GM12872 (cell line): ENCODE measurements around the gene ZNF467.

Experiments used
- TF ChIP-seq, protein P1 (sequence below): IDR thresholded peaks from 3 replicates; pipeline ENCODE4 v1.5.1; 2011; ENCODE audit warnings: low read depth, mild to moderate bottlenecking, low read length, moderate library complexity; ENCODE audit not compliant: insufficient read depth

The ZNF467 gene, protein sequence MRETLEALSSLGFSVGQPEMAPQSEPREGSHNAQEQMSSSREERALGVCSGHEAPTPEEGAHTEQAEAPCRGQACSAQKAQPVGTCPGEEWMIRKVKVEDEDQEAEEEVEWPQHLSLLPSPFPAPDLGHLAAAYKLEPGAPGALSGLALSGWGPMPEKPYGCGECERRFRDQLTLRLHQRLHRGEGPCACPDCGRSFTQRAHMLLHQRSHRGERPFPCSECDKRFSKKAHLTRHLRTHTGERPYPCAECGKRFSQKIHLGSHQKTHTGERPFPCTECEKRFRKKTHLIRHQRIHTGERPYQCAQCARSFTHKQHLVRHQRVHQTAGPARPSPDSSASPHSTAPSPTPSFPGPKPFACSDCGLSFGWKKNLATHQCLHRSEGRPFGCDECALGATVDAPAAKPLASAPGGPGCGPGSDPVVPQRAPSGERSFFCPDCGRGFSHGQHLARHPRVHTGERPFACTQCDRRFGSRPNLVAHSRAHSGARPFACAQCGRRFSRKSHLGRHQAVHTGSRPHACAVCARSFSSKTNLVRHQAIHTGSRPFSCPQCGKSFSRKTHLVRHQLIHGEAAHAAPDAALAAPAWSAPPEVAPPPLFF

DNA sequence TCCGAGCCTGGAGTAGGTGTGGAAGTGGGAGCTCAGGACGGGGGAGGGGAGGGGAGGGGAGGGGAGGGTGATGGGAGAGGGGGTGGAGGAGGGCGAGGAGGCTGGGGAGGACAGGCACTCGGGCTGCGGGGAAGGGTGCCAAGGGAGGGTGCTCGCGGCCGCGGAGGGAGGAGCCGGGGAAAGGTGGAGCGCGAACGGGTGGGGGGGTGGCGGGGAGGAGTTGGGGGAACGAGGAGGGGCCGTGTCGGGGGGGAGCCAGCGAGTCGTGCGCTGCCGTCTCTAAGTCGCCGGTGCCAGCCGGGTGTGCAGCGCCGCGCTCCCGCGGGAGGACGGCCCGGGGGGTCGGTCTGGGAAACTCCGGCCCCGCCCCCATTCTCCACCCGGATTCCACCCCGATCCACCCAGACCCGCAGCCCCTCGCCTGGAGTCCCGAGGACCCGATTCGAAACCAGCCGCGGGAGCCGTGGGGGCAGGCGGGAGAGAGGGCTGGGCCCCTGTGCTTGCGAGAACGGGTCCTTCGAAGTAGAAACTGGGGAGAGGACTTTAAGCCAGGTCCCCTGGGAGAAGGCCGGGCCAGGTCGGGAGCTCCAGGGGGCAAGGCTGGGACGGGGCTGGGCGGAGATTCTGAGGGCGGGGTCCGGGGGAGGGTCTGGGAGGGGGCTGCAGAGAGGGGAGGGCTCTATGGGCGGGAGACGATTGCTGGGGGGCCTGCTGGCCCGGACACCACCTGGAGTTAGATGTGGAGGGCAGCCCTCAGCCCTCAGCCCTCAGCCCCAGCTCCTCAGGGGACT is at the start of gene ZNF467:
ZNF467 (minus strand) TSS at position 143 of the 791 bp plus-strand sequence. CDS start 2,556 bp downstream, outside the sequence.
- TF ChIP-seq, protein P1, sequence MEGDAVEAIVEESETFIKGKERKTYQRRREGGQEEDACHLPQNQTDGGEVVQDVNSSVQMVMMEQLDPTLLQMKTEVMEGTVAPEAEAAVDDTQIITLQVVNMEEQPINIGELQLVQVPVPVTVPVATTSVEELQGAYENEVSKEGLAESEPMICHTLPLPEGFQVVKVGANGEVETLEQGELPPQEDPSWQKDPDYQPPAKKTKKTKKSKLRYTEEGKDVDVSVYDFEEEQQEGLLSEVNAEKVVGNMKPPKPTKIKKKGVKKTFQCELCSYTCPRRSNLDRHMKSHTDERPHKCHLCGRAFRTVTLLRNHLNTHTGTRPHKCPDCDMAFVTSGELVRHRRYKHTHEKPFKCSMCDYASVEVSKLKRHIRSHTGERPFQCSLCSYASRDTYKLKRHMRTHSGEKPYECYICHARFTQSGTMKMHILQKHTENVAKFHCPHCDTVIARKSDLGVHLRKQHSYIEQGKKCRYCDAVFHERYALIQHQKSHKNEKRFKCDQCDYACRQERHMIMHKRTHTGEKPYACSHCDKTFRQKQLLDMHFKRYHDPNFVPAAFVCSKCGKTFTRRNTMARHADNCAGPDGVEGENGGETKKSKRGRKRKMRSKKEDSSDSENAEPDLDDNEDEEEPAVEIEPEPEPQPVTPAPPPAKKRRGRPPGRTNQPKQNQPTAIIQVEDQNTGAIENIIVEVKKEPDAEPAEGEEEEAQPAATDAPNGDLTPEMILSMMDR, result no peak

DNA sequence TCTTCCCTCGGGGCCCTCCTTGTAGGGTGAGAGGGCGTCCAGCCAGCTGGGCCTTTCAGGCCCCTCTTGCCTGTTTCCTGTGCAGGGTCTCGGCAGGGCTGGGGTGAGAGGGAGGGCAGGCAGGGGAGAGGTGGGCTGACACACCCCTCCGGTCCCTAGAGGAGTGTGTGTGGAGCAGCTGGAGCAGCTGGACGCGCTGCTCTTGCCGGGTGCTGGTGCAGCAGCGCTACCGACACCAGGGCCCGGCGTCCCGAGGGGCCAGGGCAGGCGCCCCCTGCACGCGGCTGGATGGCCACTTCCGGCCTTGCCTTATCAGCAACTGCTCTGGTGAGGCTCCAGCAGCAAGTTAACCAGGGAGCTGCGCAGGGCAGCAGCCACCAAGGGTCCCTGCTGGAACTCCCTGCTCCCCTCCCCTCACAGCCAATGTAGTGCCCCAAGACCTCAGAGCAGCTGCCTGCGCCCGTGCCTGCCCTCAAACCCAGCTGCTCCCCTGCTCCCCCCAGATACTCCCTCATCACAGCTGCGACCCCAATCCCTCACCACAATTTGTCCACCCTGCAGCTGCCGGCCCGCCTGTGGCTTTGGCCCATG is 49.1 kb upstream of the ZNF467 start:
- TF ChIP-seq, protein P1, result no peak

DNA sequence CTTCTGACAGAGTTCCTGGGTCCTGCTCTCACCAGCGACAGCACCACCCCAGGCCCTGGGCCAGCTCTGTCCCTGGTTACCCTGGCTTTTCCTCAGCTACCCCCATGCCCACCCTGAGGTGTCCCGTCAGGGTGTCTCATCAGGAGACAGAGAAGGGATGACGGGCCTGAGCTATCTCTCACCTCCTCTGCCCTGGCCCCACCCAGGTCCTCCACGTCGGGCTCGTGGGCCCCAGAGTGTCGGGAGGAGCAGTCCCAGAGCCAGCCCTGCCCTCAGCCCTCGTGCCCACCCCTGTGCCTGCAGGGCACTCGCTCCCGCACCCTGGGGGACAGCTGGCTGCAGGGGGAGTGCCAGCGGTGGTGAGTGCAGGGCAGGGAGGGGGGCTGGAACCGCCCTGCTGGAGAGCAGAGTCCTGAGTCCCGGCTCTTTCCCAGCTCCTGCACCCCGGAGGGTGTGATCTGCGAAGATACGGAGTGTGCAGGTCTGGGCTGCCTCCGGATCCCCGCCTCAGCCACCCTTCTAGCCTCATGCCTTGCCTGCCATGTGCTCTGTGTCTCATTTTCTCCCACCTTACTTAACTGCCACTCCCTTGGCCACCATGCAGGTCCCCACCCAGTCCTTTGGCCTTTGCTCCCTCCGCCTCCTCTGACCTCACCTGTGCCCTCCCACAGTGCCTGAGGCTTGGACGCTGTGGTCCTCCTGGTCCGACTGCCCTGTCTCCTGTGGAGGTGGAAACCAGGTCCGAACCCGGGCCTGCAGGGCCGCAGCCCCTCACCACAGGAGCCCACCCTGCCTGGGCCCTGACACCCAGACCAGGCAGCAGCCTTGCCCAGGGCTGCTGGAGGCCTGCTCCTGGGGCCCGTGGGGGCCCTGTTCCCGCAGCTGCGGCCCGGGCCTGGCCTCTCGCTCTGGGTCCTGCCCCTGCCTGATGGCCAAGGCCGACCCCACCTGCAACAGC is 48.1 kb upstream of the ZNF467 start:
- TF ChIP-seq, protein P1, result no peak

DNA sequence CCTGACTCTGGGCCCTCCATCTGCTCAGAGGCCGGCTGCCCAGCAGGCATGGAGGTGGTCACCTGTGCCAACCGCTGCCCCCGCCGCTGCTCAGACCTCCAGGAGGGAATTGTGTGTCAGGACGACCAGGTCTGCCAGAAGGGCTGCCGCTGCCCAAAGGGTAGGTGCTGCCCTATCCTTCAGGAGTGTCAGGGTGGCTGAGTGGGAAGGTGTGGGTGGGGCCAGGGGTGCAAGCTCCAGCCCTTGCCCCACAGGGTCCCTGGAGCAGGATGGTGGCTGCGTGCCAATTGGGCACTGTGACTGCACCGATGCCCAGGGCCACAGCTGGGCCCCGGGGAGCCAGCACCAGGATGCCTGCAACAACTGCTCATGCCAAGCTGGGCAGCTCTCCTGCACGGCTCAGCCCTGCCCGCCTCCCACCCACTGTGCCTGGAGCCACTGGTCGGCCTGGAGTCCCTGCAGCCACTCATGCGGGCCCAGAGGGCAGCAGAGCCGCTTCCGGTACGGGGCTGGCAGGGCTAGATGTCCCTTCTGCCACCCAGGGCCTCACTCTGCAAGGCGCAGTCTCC is 47.3 kb upstream of the ZNF467 start:
- TF ChIP-seq, protein P1, result no peak

DNA sequence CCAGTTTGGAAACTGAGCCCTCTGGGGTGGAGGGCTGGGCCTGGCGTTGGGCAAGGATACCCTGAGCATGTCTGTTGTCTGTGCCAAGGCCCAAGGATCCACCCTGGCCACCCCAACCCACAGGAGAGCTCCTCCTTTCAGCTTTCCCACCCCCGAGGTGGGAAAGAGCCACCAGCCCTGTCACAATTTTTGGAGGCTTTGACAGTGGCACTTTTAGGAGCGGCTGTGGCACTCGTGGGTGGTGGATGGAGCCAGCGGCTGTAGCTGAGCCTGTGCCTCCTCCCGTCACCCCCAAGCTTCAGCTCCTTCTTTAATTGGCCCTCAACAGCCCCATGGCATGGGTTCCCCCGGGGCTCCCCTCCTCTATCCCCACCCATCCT is 46.6 kb upstream of the ZNF467 start:
- TF ChIP-seq, protein P1, result no peak

DNA sequence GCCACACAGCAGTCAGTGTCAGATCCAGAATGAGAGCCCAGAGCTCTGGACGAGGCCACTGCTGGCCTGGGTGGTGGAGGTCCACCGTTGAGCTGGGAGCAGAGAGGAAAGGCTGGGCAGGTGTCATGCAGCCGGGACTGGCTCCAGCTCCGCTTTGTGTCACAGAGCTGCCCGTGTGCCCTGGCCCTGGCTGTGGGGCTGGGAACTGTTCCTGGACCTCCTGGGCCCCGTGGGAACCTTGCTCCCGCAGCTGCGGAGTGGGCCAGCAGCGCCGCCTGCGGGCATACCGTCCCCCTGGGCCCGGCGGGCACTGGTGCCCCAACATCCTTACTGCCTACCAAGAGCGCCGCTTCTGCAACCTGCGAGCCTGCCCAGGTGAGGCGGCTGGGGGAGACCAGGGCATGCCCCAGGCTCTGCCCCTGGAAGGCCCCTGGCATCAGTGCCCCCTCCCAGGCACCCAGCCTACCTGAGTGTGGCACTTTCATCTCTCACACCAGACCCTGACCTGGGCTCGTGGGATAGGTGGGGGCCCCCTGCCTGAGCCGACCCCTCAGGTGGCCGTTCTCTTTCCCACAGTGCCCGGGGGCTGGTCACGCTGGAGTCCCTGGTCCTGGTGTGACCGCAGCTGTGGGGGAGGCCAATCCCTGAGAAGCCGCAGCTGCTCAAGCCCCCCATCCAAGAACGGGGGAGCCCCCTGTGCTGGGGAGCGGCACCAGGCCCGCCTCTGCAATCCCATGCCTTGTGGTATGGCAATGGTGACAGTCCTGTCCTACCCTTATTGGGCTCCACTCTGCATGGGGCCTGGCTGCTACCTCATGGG is 46.0 kb upstream of the ZNF467 start:
- TF ChIP-seq, protein P1, result no peak
